NCI-H446 treated with DMSO at 0.1 percent for 48 hours (cell line): ENCODE results near the gene NT5C3B.
A peak's percentile ranks its signal among the peaks of the same experiment; 100 is the strongest.
"Not testable (repeated sequence)": the region's sequence is repeated elsewhere in the genome, so short reads cannot be mapped to it uniquely, and the experiment has no call there.

Source experiments
- DNase-seq: peaks from one replicate; lab custom pipeline; 2025; lab: John Stamatoyannopoulos, UW

The NT5C3B gene

GRCh38 chr17:41835800-41836549 is at the start of gene NT5C3B:
NT5C3B (minus strand) TSS chr17:41836232; CDS start chr17:41836193, 39 bp downstream.
- no peak for DNase-seq

- no peak for DNase-seq
Observed at GRCh38 chr17:41885733-41886132, 49.7 kb upstream of the NT5C3B start.

GRCh38 chr17:41882756-41883155 is 46.7 kb upstream of the NT5C3B start:
- no peak for DNase-seq

- DNase-seq: no peak
Observed at GRCh38 chr17:41880130-41880529, 44.1 kb upstream of the NT5C3B start.

- not testable (repeated sequence) for DNase-seq
Observed at GRCh38 chr17:41874293-41874670, 38.2 kb upstream of the NT5C3B start.

- DNase-seq: no peak
Observed at GRCh38 chr17:41873559-41874292, 37.7 kb upstream of the NT5C3B start.

- no peak for DNase-seq
Observed at GRCh38 chr17:41871789-41872188, 35.8 kb upstream of the NT5C3B start.

- no peak for DNase-seq
Observed at GRCh38 chr17:41870627-41871026, 34.6 kb upstream of the NT5C3B start.

- no peak for DNase-seq
Observed at GRCh38 chr17:41870097-41870496, 34.1 kb upstream of the NT5C3B start.

- DNase-seq: no peak
Observed at GRCh38 chr17:41869426-41869825, 33.4 kb upstream of the NT5C3B start.

GRCh38 chr17:41868568-41868967 is 32.5 kb upstream of the NT5C3B start:
- DNase-seq: no peak

- DNase-seq: no peak
Observed at GRCh38 chr17:41865596-41865893, 29.5 kb upstream of the NT5C3B start.

- peak; percentile 61 for DNase-seq
Observed at GRCh38 chr17:41864836-41865595, 29.0 kb upstream of the NT5C3B start, which contains the start of gene KLHL11. KLHL11 (minus strand) TSS chr17:41865423; CDS start chr17:41865370, 53 bp downstream.

- no peak for DNase-seq
Observed at GRCh38 chr17:41864498-41864835, 28.4 kb upstream of the NT5C3B start.

GRCh38 chr17:41863074-41863848 is 27.2 kb upstream of the NT5C3B start:
- DNase-seq: no peak

- DNase-seq: no peak
Observed at GRCh38 chr17:41860254-41860931, 24.4 kb upstream of the NT5C3B start.

GRCh38 chr17:41851382-41851781 is 15.3 kb upstream of the NT5C3B start:
- DNase-seq: not testable (repeated sequence)

- no peak for DNase-seq
Observed at GRCh38 chr17:41849251-41849990, 13.4 kb upstream of the NT5C3B start.

- DNase-seq: no peak
Observed at GRCh38 chr17:41848788-41849187, 12.8 kb upstream of the NT5C3B start.

- no peak for DNase-seq
Observed at GRCh38 chr17:41844971-41845370, 8.9 kb upstream of the NT5C3B start.

- not testable (repeated sequence) for DNase-seq
Observed at GRCh38 chr17:41840781-41841180, 4.7 kb upstream of the NT5C3B start.
